Psoas muscle (tissue), 8 donors: ENCODE data around the gene NHLRC2. TPM values are rescaled to one million over a fixed set of nuclear protein-coding genes. Genes with fewer than 3 reads are reported as not detected.

Experiments used
- ATAC-seq, 4 donors: fragments of 200-7000 bp; cut with Tn5 transposase; one replicate each; pipeline ENCODE4 v1.9.1; 2020; ENCODE audit warnings: moderate library complexity in 3 of 4, mild to moderate bottlenecking in 2 of 4
- DNase-seq, 2 donors: peaks; one replicate each; pipeline ENCODE4 v3.0.0-alpha.2; 2020
- H3K27ac ChIP-seq: fragments of 200-600 bp; one replicate; pipeline ENCODE4 v1.8.0; 2022
- H3K27me3 ChIP-seq, 3 donors: fragments of 200-600 bp in 1 of 3; one replicate each; pipeline versions ENCODE4 v1.6.1 to v1.8.0; 2013 to 2022; ENCODE audit warnings: low read length in 2 of 3, mild to moderate bottlenecking in 2 of 3, moderate library complexity in 1 of 3; ENCODE audit not compliant: insufficient read depth in 3 of 3
- H3K36me3 ChIP-seq, 2 donors: fragments of 200-600 bp in 1 of 2; one replicate each; pipeline versions ENCODE4 v1.6.1 to v1.8.0; 2013 to 2022; ENCODE audit warnings: low read depth in 1 of 2, mild to moderate bottlenecking in 1 of 2, moderate library complexity in 1 of 2; ENCODE audit not compliant: insufficient read depth in 1 of 2
- H3K4me1 ChIP-seq: fragments of 200-600 bp; one replicate; pipeline ENCODE4 v1.8.0; 2022
- H3K4me3 ChIP-seq: fragments of 200-600 bp; one replicate; pipeline ENCODE4 v1.8.0; 2022; ENCODE audit warnings: mild to moderate bottlenecking
- H3K9me3 ChIP-seq: fragments of 200-600 bp; one replicate; pipeline ENCODE4 v1.8.0; 2022
- CTCF ChIP-seq: fragments of 200-600 bp; IDR thresholded peaks from one replicate; pipeline ENCODE4 v1.8.0; 2022; ENCODE audit warnings: antibody characterized with exemption
- WGBS, 3 donors: extraction: QIAGEN DNeasy Blood & Tissue Kit; methylation state at CpG; one replicate each; pipeline versions ENCODE4 v1.1.6 to v1.1.7; 2013; 5-methylcytosine and 5-hydroxymethylcytosine counted together
- intact Hi-C, 2 donors: fragments of 100-400 bp; cut with DNase I; formaldehyde crosslinking; loops; one replicate each; pipeline versions ENCODE4 v1.11.0 to v1.14.2; 2022
- polyA plus RNA-seq, 3 donors: library from polyadenylated mRNA; stranded (reverse); fragments of 200-250 nt; gene quantifications; one replicate each; pipeline ENCODE4 v1.2.3, GENCODE V29; 2013
- total RNA-seq, 4 donors: library from RNA; stranded (reverse); fragmentation: NEBNext Ultra II Directional in 2 of 4; extraction: Animal tissue kit (Norgen Biotek cat#: 25700) in 2 of 4; gene quantifications; one replicate each; pipeline versions ENCODE4 v1.2.1 to v1.2.4, GENCODE V29; 2021 to 2023
- donor health status: healthy with polysubstance abuse.
- donor health status: DM: no; HTN: no; CAD: no; lungs with moderate emphysema.
- donor health status: Bipolar disorder and iron deficiency.
- donor health status: healthy.
- donor health status: DM: yes; HTN: yes; CAD: no.
- donor health status: DM: no; HTN: no; CAD: no.
- donor health status: DM: no; HTN: no; CAD: no.
- donor health status: DM: yes; HTN: yes; CAD: no.

Gene NHLRC2
- total and polyA plus RNA-seq, 7 donors, result 3.8 to 30.0 (median 24.6) TPM

- no peak for TF ChIP-seq CTCF
- ATAC-seq (no peak), DNase-seq (no peak)
- no peak overlapping the region for H3K4me3 ChIP-seq
- H3K27me3 ChIP-seq, result peaks cover 0 to 1% (median 0%) of the 10 kb centered on the region in 3 donors
- H3K36me3 ChIP-seq, result no peaks in the 10 kb centered on the region
- 59 to 62% (median 60%) methylated on average over 3 of the region's 3 CpGs for WGBS, 3 donors
- no peaks in the 10 kb centered on the region for H3K9me3 ChIP-seq
- H3K4me1 ChIP-seq, result no peaks in the 10 kb centered on the region
- H3K27ac ChIP-seq, result no peak overlapping the region
- intact Hi-C loops, result loop anchor here in 1 of 2 donors (10.0 kb wide), 1 partner anchor 216 kb away; no protein-coding TSS in a partner anchor
These were observed 66.4 kb downstream of the NHLRC2 start for GRCh38 chr10:113920875-113921274.

GRCh38 chr10:113921561-113922370 is 67.3 kb downstream of the NHLRC2 start:
- Histone ChIP-seq H3K4me1 (no peaks in the 10 kb centered on the region), H3K36me3 (no peaks in the 10 kb centered on the region), H3K27me3 (peaks cover 0 to 1% (median 0%) of the 10 kb centered on the region in 3 donors), H3K27ac (no peak overlapping the region), H3K9me3 (no peaks in the 10 kb centered on the region), H3K4me3 (no peak overlapping the region)
- TF ChIP-seq CTCF, result no peak
- no peak for ATAC-seq
- intact Hi-C loops, result loop anchor here in 1 of 2 donors (10.0 kb wide), 1 partner anchor 217 kb away; no protein-coding TSS in a partner anchor
- 59 to 63% (median 60%) methylated on average over 5 of the region's 5 CpGs for WGBS, 3 donors
- no peak for DNase-seq

DNA sequence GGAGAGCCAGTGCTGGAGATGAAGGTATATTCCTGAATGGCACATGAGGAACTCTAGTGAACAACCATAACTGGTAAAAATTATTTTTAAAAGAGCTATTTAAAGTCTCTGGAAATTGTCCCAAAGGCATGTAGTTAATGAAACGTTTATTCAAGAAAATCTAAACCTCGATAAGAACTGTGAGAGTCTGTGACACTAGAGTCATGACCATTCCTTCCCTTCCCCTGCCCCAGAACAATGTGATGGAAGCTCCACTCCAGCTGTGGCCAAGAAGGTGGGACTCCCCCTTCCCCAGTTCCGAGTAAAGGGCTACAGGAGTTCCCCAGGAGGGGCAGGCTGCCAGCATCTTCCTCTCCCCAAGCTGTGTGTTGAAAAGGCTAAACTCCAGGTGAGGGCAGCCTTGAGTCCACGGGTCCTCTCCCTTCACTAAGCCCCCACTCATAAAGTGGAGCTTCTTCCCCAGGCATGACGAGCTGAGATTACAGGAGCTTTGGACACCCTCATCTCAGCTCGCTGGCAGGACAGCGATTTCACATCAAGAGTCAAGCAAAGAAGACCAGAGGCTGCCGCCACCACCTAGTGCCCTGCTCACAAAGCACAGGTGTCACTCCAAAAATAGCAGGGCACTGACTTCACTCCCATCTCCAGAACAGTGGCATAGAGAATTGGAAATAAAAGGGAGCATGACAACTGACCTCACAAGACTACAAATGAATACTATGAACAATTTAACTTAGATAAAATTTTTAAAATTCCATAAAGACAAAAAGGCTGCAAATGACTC is 68.5 kb downstream of the NHLRC2 start:
- peaks cover 0 to 1% (median 0%) of the 10 kb centered on the region in 3 donors for H3K27me3 ChIP-seq
- peak in 3 of 4 donors; percentile 42 to 52 (median 43) for ATAC-seq
- H3K4me3 ChIP-seq, result no peak overlapping the region
- WGBS, 3 donors, result 30 to 33% (median 32%) methylated on average over 8 of the region's 8 CpGs
- H3K9me3 ChIP-seq, result no peaks in the 10 kb centered on the region
- no peak overlapping the region for H3K27ac ChIP-seq
- DNase-seq, result no peak
- intact Hi-C loops, result loop anchor here in 1 of 2 donors (10.0 kb wide), 1 partner anchor 218 kb away; no protein-coding TSS in a partner anchor
- TF ChIP-seq CTCF, result no peak
- no peaks in the 10 kb centered on the region for H3K36me3 ChIP-seq
- H3K4me1 ChIP-seq, result no peaks in the 10 kb centered on the region

DNA sequence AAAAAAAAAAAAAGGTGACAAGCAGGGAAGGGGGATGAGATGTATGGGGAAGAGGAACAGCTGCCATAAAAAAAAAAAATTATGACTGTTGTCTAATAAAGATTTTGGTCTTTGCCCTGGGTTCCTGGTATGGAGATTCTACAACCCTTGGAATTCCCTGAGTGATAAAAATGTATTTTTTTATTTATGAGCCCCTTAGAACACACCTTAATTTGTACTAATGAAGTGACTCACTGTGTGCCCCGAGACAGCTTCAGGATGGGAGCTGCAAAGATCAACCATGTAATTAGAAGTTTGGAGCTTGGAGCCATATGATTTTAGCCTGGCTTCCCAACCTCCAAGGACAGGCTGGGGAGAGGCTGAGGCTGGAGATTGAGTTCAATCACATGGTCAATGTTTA is 69.7 kb downstream of the NHLRC2 start:
- WGBS, 3 donors, result 74 to 88% (median 84%) methylated on average over 1 of the region's 1 CpG
- intact Hi-C loops, result loop anchor here in 1 of 2 donors (10.0 kb wide), 1 partner anchor 219 kb away; no protein-coding TSS in a partner anchor

More for the DNA sequence above, 69.7 kb downstream of the NHLRC2 start:
- H3K27me3 ChIP-seq, result peaks cover 0 to 1% (median 0%) of the 10 kb centered on the region in 3 donors
- ATAC-seq (no peak), DNase-seq (no peak)
- no peaks in the 10 kb centered on the region for H3K36me3 ChIP-seq
- H3K4me1 ChIP-seq, result no peaks in the 10 kb centered on the region
- no peak overlapping the region for H3K4me3 ChIP-seq
- H3K9me3 ChIP-seq, result no peaks in the 10 kb centered on the region
- no peak for TF ChIP-seq CTCF
- no peak overlapping the region for H3K27ac ChIP-seq
